Naive thymus-derived CD8-positive, alpha-beta T cell (primary cell): ENCODE data around the gene SLC35F3. TPM values are rescaled to one million over a fixed set of nuclear protein-coding genes. Genes with fewer than 3 reads are reported as not detected.

Experiments
- ATAC-seq, 2 donors: fragments of 150-1000 bp; cut with Tn5 transposase in 1 of 2; sonication (Bioruptor Pico), chemical (Tn5 transposase) in 1 of 2; 1 replicate in 1 of 2; 2 replicates in 1 of 2; pipeline ENCODE4 v1.10.0; 2021; ENCODE audit warnings: mild to moderate bottlenecking in 2 of 2, moderate library complexity in 2 of 2
- POLR2A ChIA-PET: fragments of 350-600 bp; sonication (Branson Sonifier 250); formaldehyde crosslinking; loops from one replicate; lab custom pipeline; 2021; ENCODE audit warnings: antibody characterized with exemption; lab: Charles Lee
- DNase-seq, 10 donors: peaks; one replicate each; pipeline versions ENCODE4 v3.0.0 to v3.0.0-alpha.2; 2020 to 2022
- H3K27ac Mint-ChIP-seq, 10 donors: one replicate each; pipeline ENCODE4 v1.8.0; 2020 to 2022; ENCODE audit warnings: mild to moderate bottlenecking in 10 of 10, mixed read lengths in 10 of 10, moderate library complexity in 4 of 10, inconsistent platforms in 1 of 10
- H3K27me3 Mint-ChIP-seq, 5 donors: one replicate each; pipeline ENCODE4 v1.8.0; 2021 to 2022; ENCODE audit warnings: mixed read lengths in 5 of 5
- H3K36me3 Mint-ChIP-seq, 3 donors: one replicate each; pipeline ENCODE4 v1.8.0; 2020 to 2022; ENCODE audit warnings: mixed read lengths in 3 of 3, mild to moderate bottlenecking in 2 of 3, inconsistent platforms in 1 of 3
- H3K4me1 Mint-ChIP-seq, 4 donors: one replicate each; pipeline ENCODE4 v1.8.0; 2021 to 2022; ENCODE audit warnings: mixed read lengths in 4 of 4
- H3K4me3 Mint-ChIP-seq, 10 donors: one replicate each; pipeline ENCODE4 v1.8.0; 2020 to 2022; ENCODE audit warnings: mild to moderate bottlenecking in 10 of 10, mixed read lengths in 10 of 10, moderate library complexity in 6 of 10, inconsistent platforms in 1 of 10
- H3K9me3 Mint-ChIP-seq, 9 donors: one replicate each; pipeline ENCODE4 v1.8.0; 2020 to 2022; ENCODE audit warnings: mixed read lengths in 9 of 9, mild to moderate bottlenecking in 3 of 9, inconsistent platforms in 1 of 9, moderate library complexity in 1 of 9
- microRNA-seq: library from miRNA; unstranded; fragments of <30 nt; microRNA quantifications from one replicate; pipeline ENCODE4 v1.2.0, GENCODE V29; 2022; ENCODE audit warnings: borderline microRNAs expressed
- polyA plus RNA-seq, 3 donors: library from polyadenylated mRNA; unstranded; fragments of 300-500 nt; fragmentation: Illumina TruSeq; gene quantifications; one replicate each; pipeline ENCODE4 v1.2.3, GENCODE V29; 2021
- total RNA-seq, 8 experiments: library from RNA in 2 of 8; stranded (reverse) in 2 of 8; gene quantifications; one replicate each; pipeline ENCODE4 v1.2.3 and lab custom pipeline; 2021 to 2026

The SLC35F3 gene
- total and polyA plus RNA-seq, 5 experiments from 2014 or later, result 0.06 to 0.63 (median 0.33) TPM; not detected in 1

- POLR2A ChIA-PET, result interaction anchor here (0.6 kb wide), 1 partner anchor 108 kb away, joined by 3 read pairs; no protein-coding TSS in a partner anchor
- no peaks in the 10 kb centered on the region for H3K9me3 Mint-ChIP-seq
- ATAC-seq (no peak), DNase-seq (no peak)
- peak overlapping the region in 1 of 10 donors; percentile 56 for H3K4me3 Mint-ChIP-seq
- H3K4me1 Mint-ChIP-seq, result peaks cover 8 to 30% (median 22%) of the 10 kb centered on the region in 4 donors
- peak overlapping the region in 1 of 10 donors; percentile 44 for H3K27ac Mint-ChIP-seq
- H3K36me3 Mint-ChIP-seq, result no peaks in the 10 kb centered on the region
- no peaks in the 10 kb centered on the region for H3K27me3 Mint-ChIP-seq
These were observed 465.3 kb downstream of the SLC35F3 start for GRCh38 chr1:234369784-234370183.

- peak overlapping the region in 1 of 10 donors; percentile 43 for H3K27ac Mint-ChIP-seq
- no peak for ATAC-seq
- no peaks in the 10 kb centered on the region for H3K9me3 Mint-ChIP-seq
- POLR2A ChIA-PET, result interaction anchor here (0.7 to 3.4 kb wide), 3 partner anchors 14 to 678 kb away, joined by 3 to 30 read pairs (median 3); partner anchors contain the start of gene TARBP1
- H3K4me1 Mint-ChIP-seq, result peaks cover 12 to 43% (median 33%) of the 10 kb centered on the region in 4 donors
- H3K27me3 Mint-ChIP-seq, result no peaks in the 10 kb centered on the region
- peak overlapping the region in 2 of 10 donors; percentile 94 to 98 for H3K4me3 Mint-ChIP-seq
- no peak for DNase-seq
- peaks cover 3 to 10% (median 8%) of the 10 kb centered on the region in 3 donors for H3K36me3 Mint-ChIP-seq
These were observed 466.9 kb downstream of the SLC35F3 start for GRCh38 chr1:234371414-234371813.

GRCh38 chr1:234372011-234372757 is 467.7 kb downstream of the SLC35F3 start:
- no peak for DNase-seq
- Mint-ChIP-seq H3K27me3 (no peaks in the 10 kb centered on the region), H3K36me3 (peaks cover 8 to 18% (median 9%) of the 10 kb centered on the region in 3 donors), H3K27ac (peak overlapping the region; percentile 63 to 100 (median 99)), H3K4me3 (peak overlapping the region; percentile 94 to 99 (median 97)), H3K4me1 (peaks cover 17 to 48% (median 39%) of the 10 kb centered on the region in 4 donors), H3K9me3 (no peaks in the 10 kb centered on the region)
- POLR2A ChIA-PET, result interaction anchor here (0.7 to 3.4 kb wide), 9 partner anchors 16 to 677 kb away, joined by 3 to 30 read pairs (median 8); partner anchors contain the start of genes IRF2BP2 and TARBP1
- no peak for ATAC-seq

DNA sequence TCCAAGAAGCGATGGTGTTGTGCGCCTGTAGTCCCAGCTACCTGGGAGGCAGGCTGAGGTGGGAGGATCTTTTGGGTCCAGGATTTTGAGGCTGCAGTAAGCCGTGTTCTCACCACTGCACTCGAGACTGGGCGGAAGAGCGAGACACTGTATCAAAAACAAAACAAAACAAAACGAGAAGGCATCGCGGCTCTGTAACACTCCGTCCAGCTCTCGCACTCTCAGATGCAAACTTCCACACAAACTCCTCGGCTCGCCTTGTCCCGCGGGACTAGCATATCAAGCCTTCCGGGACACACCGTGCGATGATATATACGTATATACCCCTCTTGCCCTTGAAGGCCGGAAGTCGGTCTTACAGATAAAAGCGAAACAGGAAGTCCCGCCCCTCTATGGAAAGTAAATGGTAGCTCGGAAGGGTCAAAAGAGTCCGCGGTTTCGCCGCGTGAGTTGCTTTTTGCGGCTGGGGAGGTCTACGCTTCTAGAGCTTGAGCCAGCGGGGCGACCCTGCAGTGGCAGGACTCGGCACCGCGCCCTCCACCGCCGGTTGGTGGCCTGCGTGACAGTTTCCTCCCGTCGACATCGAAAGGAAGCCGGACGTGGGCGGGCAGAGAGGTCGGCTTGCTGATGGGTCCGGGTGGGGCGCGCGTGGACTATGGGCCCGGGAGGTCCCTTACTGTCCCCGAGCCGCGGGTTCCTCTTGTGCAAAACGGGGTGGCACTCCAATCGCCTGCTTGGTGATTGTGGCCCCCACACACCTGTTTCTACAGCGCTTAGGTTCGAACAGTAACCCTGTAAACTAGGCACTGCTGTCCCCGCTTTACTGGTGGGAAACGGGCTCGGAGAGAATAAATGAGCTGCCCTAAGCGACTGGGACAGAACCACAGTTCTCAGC is 468.8 kb downstream of the SLC35F3 start, which contains the start of gene COA6:
COA6 (plus strand) TSS at position 393 of the 895 bp plus-strand sequence; CDS start at position 404, 11 bp downstream.
- POLR2A ChIA-PET, result interaction anchor here (0.6 to 3.4 kb wide), 24 partner anchors 8 to 1131 kb away, joined by 3 to 30 read pairs (median 4); partner anchors contain the start of genes B3GALNT2, IRF2BP2, RBM34 and TARBP1
- ATAC-seq (peak; percentile 84 to 85), DNase-seq (peak; percentile 72 to 98 (median 88))
- Mint-ChIP-seq H3K4me3 (peak within 1 kb of the TSS; percentile 94 to 99 (median 97)), H3K4me1 (peaks cover 19 to 54% (median 49%) of the 10 kb centered on the region in 4 donors), H3K36me3 (peaks cover 9 to 29% (median 14%) of the 10 kb centered on the region in 3 donors), H3K27me3 (no peaks in the 10 kb centered on the region), H3K9me3 (no peaks in the 10 kb centered on the region), H3K27ac (peak within 1 kb of the TSS; percentile 96 to 100 (median 99))

- H3K9me3 Mint-ChIP-seq, result no peaks in the 10 kb centered on the region
- no peaks in the 10 kb centered on the region for H3K27me3 Mint-ChIP-seq
- H3K4me1 Mint-ChIP-seq, result peaks cover 19 to 54% (median 52%) of the 10 kb centered on the region in 4 donors
- no peak for DNase-seq
- H3K27ac Mint-ChIP-seq, result peak overlapping the region; percentile 96 to 100 (median 99)
- ATAC-seq, result no peak
- H3K4me3 Mint-ChIP-seq, result peak overlapping the region; percentile 94 to 99 (median 97)
- H3K36me3 Mint-ChIP-seq, result peaks cover 13 to 35% (median 15%) of the 10 kb centered on the region in 3 donors
- POLR2A ChIA-PET, result interaction anchor here (0.6 to 3.4 kb wide), 21 partner anchors 8 to 1131 kb away, joined by 3 to 30 read pairs (median 4); partner anchors contain the start of genes B3GALNT2, RBM34 and TARBP1
These were observed 469.4 kb downstream of the SLC35F3 start for GRCh38 chr1:234373959-234374254.

Small RNA genes within 50 kb of the gene (microRNA-seq; reads per million reads assigned to microRNA genes)
- not detected for gene MIR4671
